ENCODE results near the gene FBXL2.
A peak's percentile ranks its signal among the peaks of the same experiment; 100 is the strongest.

The FBXL2 gene

GRCh38 chr3:33373082-33373437 lies 95.8 kb downstream of the FBXL2 start:
- H3K4me1 ChIP-seq (ENCODE audit: low read length): peaks cover 10% of the 10 kb centered on the region
- H2AFZ ChIP-seq (ENCODE audit: low read depth, low read length): no peak overlapping the region
- H3K4me2 ChIP-seq (ENCODE audit: low read length): peak overlapping the region; percentile 75
- no peak overlapping the region for H3K27ac ChIP-seq (ENCODE audit: low read length)
- H3K4me3 ChIP-seq (ENCODE audit: low read length): no peak overlapping the region
- H3K9me3 ChIP-seq (ENCODE audit: insufficient read depth, low read length): no peaks in the 10 kb centered on the region
- H3K27me3 ChIP-seq (ENCODE audit: low read depth, low read length): no peaks in the 10 kb centered on the region
- no peak for TF ChIP-seq EZH2phosphoT487 (IDR thresholded peaks at IDR 0.05; ENCODE audit: low read depth)
- no peak; the same call in 1 of the 2 replicates for TF ChIP-seq CTCF (IDR thresholded peaks at IDR 0.05; ENCODE audit: low read depth, low read length)
- no peak overlapping the region for H3K9ac ChIP-seq (ENCODE audit: low read length)
- H3K79me2 ChIP-seq (ENCODE audit: low read length): no peaks in the 10 kb centered on the region
- no peaks in the 10 kb centered on the region for H4K20me1 ChIP-seq (ENCODE audit: insufficient read depth, low read length)
- H3K36me3 ChIP-seq (replicated peaks; ENCODE audit: low read depth, low read length): no peaks in the 10 kb centered on the region

DNA sequence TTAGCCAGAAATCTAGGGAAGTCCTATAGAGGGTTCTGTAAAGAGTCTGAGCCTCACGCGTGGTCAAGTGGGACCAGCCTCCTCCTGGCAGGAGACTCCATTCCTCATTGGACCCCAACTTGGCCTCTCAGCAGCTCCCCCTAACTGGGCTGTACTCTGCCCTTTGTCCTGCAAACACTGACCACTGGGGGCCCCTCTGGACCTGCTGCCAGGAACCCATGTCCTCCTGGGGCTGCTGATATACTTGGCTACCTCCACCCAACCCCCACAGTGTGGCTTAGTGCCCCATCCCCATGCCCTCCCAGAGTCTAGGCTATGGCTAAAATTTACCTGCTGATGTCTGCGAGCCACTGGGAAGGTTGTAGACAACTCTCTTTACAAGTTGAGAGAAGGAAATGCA lies 100.2 kb downstream of the FBXL2 start:
- no peak overlapping the region for H3K9ac ChIP-seq (ENCODE audit: low read length)
- no peaks in the 10 kb centered on the region for H3K36me3 ChIP-seq (replicated peaks; ENCODE audit: low read depth, low read length)
- H3K9me3 ChIP-seq (ENCODE audit: insufficient read depth, low read length): no peaks in the 10 kb centered on the region
- H3K27me3 ChIP-seq (ENCODE audit: low read depth, low read length): no peaks in the 10 kb centered on the region
- no peaks in the 10 kb centered on the region for H3K79me2 ChIP-seq (ENCODE audit: low read length)
- H2AFZ ChIP-seq (ENCODE audit: low read depth, low read length): no peak overlapping the region
- H4K20me1 ChIP-seq (ENCODE audit: insufficient read depth, low read length): no peaks in the 10 kb centered on the region
- H3K4me1 ChIP-seq (ENCODE audit: low read length): peaks cover 6% of the 10 kb centered on the region
- H3K4me3 ChIP-seq (ENCODE audit: low read length): no peak overlapping the region
- no peak overlapping the region for H3K27ac ChIP-seq (ENCODE audit: low read length)
- TF ChIP-seq CTCF (IDR thresholded peaks at IDR 0.05; ENCODE audit: low read depth, low read length) (no peak), EZH2phosphoT487 (IDR thresholded peaks at IDR 0.05; ENCODE audit: low read depth) (no peak)
- H3K4me2 ChIP-seq (ENCODE audit: low read length): no peak overlapping the region

DNA sequence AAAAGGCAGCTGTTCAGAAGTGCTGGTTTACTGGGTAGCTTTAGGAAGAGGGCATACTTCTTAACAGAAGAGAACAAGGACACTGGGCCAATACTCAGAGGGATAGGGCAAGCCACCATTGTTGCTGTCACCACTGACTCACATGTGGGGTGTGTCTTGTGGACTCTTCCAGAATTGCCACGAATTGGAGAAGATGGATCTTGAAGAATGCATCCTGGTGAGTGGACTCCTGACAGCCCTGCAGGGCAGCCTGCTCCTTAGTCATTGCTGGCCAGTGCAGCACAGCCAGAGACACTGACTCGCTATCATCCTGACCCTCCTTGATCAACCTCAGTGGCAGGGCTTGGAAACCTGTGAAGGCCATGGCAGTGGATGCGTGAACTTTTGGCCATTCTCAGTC lies 100.7 kb downstream of the FBXL2 start:
- Histone ChIP-seq H3K27ac (ENCODE audit: low read length) (no peak overlapping the region), H3K4me2 (ENCODE audit: low read length) (no peak overlapping the region), H3K4me1 (ENCODE audit: low read length) (peaks cover 2% of the 10 kb centered on the region; the same call in 1 of the 2 replicates), H3K4me3 (ENCODE audit: low read length) (no peak overlapping the region), H4K20me1 (ENCODE audit: insufficient read depth, low read length) (no peaks in the 10 kb centered on the region), H3K27me3 (ENCODE audit: low read depth, low read length) (no peaks in the 10 kb centered on the region), H3K9ac (ENCODE audit: low read length) (no peak overlapping the region), H3K79me2 (ENCODE audit: low read length) (no peaks in the 10 kb centered on the region), H2AFZ (ENCODE audit: low read depth, low read length) (no peak overlapping the region), H3K9me3 (ENCODE audit: insufficient read depth, low read length) (no peaks in the 10 kb centered on the region), H3K36me3 (replicated peaks; ENCODE audit: low read depth, low read length) (no peaks in the 10 kb centered on the region)
- no peak for TF ChIP-seq CTCF (IDR thresholded peaks at IDR 0.05; ENCODE audit: low read depth, low read length)
- TF ChIP-seq EZH2phosphoT487 (IDR thresholded peaks at IDR 0.05; ENCODE audit: low read depth): no peak

DNA sequence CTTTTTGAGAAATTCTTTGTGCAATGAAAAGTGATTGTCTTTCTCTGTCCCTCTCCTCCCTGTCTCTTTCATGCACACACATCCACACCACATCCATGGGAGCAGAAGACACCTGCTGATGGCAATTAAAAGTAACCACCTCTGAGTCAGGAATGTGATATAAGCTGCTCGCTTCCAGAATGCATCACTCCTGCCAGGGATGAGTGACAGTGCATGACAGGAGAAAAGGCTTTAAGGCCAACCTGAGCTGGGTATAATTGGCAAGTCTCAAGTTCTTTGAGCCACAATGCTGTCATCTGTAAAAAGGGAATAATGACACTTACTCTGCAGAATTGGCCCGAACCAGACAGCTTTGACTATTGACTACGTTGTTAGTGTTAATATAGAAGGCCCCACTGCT lies 103.4 kb downstream of the FBXL2 start:
- Histone ChIP-seq H3K4me2 (ENCODE audit: low read length) (no peak overlapping the region), H2AFZ (ENCODE audit: low read depth, low read length) (no peak overlapping the region), H3K4me3 (ENCODE audit: low read length) (no peak overlapping the region), H3K36me3 (replicated peaks; ENCODE audit: low read depth, low read length) (peaks cover 18% of the 10 kb centered on the region), H3K79me2 (ENCODE audit: low read length) (no peaks in the 10 kb centered on the region), H4K20me1 (ENCODE audit: insufficient read depth, low read length) (no peaks in the 10 kb centered on the region), H3K9ac (ENCODE audit: low read length) (no peak overlapping the region), H3K9me3 (ENCODE audit: insufficient read depth, low read length) (no peaks in the 10 kb centered on the region), H3K4me1 (ENCODE audit: low read length) (no peaks in the 10 kb centered on the region), H3K27me3 (ENCODE audit: low read depth, low read length) (no peaks in the 10 kb centered on the region), H3K27ac (ENCODE audit: low read length) (no peak overlapping the region)
- TF ChIP-seq CTCF (IDR thresholded peaks at IDR 0.05; ENCODE audit: low read depth, low read length) (no peak), EZH2phosphoT487 (IDR thresholded peaks at IDR 0.05; ENCODE audit: low read depth) (no peak)

All from OCI-LY3 (cell line).